ENCODE results near the gene ITGAL.

DNA sequence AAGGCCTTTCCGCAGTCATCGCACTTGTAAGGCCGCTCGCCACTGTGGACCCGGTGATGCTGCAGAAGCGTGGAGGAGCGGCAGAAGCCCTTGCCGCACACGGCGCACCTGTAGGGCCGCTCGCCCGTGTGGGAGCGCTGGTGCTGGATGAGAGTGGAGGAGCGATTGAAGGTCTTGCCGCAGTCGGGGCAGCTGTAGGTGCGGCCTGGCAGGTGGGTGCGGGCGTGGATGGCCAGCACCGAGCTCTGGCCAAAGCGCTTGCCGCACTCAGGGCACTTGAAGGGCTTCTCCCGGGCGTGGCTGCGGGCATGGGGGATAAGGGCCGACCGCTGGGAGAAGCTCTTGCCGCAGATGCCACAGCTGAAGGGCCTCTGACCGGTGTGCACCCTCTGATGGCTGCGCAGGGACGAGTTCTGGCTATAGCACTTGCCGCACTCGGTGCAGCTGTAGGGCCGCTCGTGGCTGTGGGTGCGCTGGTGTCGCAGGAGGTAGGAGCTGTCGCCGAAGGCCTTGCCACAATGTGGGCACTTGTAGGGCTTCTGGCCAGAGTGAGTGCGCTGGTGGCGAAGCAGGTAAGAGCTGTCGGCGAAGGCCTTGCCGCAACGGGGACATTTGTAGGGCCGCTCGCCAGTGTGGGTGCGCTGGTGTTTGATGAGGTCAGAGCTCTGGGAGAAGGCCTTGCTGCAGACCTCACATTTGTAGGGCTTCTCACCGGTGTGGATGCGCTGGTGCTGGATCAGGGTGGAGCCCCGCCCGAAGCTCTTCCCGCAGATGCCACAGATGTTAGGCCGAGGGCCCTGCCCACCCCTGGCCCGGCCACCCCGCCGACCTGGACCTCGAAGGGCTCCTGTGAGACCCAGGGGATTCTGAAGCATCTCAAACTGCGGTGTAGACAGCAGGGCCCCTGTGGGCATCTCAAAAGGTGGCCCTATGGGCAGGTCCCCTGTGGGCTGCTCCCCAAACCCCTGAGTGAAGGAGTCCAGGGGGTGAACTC, 52.3 kb downstream of the ITGAL start:
- no peak for TF ChIP-seq POLR2AphosphoS5 (IDR thresholded peaks at IDR 0.05; ENCODE audit: borderline replicate concordance, low read depth, low read length)
- no peak for TF ChIP-seq EZH2 (IDR thresholded peaks at IDR 0.05)
- TF ChIP-seq FOXP2 (optimal IDR thresholded peaks at IDR 0.05; ENCODE audit: control extremely low read depth, extremely low read length, insufficient read depth): no peak
